Right atrium auricular region (tissue), 2 donors: ENCODE measurements around the gene KRTAP10-2. TPM values are rescaled to one million over a fixed set of nuclear protein-coding genes. Genes with fewer than 3 reads are reported as not detected.
"Not testable (repeated sequence)": the region's sequence is repeated elsewhere in the genome, so short reads cannot be mapped to it uniquely, and the experiment has no call there.

Source experiments
- DNase-seq: peaks from one replicate; pipeline ENCODE4 v3.0.0-alpha.2; 2019; ENCODE audit warnings: low spot score
- H3K27ac ChIP-seq, 2 donors: fragments of 200-600 bp; sonication (generic); 1 replicate in 1 of 2; 2 replicates in 1 of 2; pipeline ENCODE4 v1.5.1; 2016 to 2019
- H3K27me3 ChIP-seq, 2 donors: fragments of 200-600 bp; sonication (generic); one replicate each; pipeline versions ENCODE4 v1.5.1 to v1.6.0; 2017 to 2019
- H3K36me3 ChIP-seq: fragments of 200-600 bp; sonication (generic); one replicate; pipeline ENCODE4 v1.5.1; 2016
- H3K4me1 ChIP-seq, 2 donors: fragments of 200-600 bp; sonication (generic); one replicate each; pipeline versions ENCODE4 v1.5.1 to v1.6.0; 2017 to 2019
- H3K4me3 ChIP-seq, 2 donors: fragments of 200-600 bp; sonication (generic); 1 replicate in 1 of 2; 2 replicates in 1 of 2; pipeline ENCODE4 v1.5.1; 2017 to 2019; ENCODE audit warnings: mild to moderate bottlenecking in 1 of 2, moderate library complexity in 1 of 2
- H3K9me3 ChIP-seq, 2 donors: fragments of 200-600 bp; sonication (generic); one replicate each; pipeline ENCODE4 v1.5.1; 2019
- total RNA-seq, 2 donors: library from RNA; depleted of rRNA; stranded (reverse); fragments of >200 nt; gene quantifications; one replicate each; pipeline ENCODE4 v1.1.0, GENCODE V29; 2016
- TF ChIP-seq, protein P1 (sequence below), 2 donors: fragments of 200-600 bp; sonication (generic); IDR thresholded peaks; one replicate each; pipeline ENCODE4 v1.5.1; 2019; ENCODE audit warnings: antibody characterized with exemption in 2 of 2

KRTAP10-2 gene
- total RNA-seq, 2 donors from 2014 or later, result not detected

- Histone ChIP-seq H3K4me3 (no peak overlapping the region), H3K36me3 (no peaks in the 10 kb centered on the region), H3K9me3 (peaks cover 0 to 4% of the 10 kb centered on the region in 2 donors), H3K27me3 (no peaks in the 10 kb centered on the region), H3K4me1 (no peaks in the 10 kb centered on the region), H3K27ac (no peak overlapping the region)
- DNase-seq, result no peak
- TF ChIP-seq, protein P1, sequence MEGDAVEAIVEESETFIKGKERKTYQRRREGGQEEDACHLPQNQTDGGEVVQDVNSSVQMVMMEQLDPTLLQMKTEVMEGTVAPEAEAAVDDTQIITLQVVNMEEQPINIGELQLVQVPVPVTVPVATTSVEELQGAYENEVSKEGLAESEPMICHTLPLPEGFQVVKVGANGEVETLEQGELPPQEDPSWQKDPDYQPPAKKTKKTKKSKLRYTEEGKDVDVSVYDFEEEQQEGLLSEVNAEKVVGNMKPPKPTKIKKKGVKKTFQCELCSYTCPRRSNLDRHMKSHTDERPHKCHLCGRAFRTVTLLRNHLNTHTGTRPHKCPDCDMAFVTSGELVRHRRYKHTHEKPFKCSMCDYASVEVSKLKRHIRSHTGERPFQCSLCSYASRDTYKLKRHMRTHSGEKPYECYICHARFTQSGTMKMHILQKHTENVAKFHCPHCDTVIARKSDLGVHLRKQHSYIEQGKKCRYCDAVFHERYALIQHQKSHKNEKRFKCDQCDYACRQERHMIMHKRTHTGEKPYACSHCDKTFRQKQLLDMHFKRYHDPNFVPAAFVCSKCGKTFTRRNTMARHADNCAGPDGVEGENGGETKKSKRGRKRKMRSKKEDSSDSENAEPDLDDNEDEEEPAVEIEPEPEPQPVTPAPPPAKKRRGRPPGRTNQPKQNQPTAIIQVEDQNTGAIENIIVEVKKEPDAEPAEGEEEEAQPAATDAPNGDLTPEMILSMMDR (IDR thresholded peaks at IDR 0.05), result no peak
Measured at GRCh38 chr21:44595524-44595923, 44.2 kb upstream of the KRTAP10-2 start.

DNA sequence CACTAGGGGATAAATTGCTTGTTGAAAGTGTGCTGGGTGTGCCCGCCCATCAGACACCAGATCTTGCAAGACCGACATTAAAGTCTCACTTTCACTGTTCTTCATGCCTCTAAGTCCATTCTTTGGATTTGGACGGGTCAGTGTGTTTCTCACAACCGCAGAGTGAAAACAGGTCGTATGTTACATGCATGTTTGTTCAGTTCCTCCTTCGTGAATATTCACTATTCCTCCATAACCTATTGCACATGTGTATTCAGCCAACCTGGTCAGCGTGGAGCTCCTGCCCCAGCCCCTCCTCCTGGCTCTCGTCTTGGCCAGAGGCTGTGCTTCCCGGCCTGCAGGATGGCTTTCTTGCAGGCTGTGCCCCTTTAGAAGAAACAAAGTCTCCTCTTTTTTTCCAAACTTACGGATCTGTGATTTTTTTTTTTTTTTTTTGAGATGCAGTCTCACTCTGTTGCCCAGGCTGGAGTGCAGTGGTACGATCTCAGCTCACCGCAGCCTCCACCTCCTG is 43.2 kb upstream of the KRTAP10-2 start:
- H3K4me1 ChIP-seq, result no peaks in the 10 kb centered on the region
- no peak overlapping the region for H3K27ac ChIP-seq
- no peaks in the 10 kb centered on the region for H3K36me3 ChIP-seq
- no peak overlapping the region for H3K4me3 ChIP-seq
- DNase-seq, result peak; percentile 30
- peaks cover 0 to 4% of the 10 kb centered on the region in 2 donors for H3K9me3 ChIP-seq
- TF ChIP-seq, protein P1 (IDR thresholded peaks at IDR 0.05), result no peak
- no peaks in the 10 kb centered on the region for H3K27me3 ChIP-seq

DNA sequence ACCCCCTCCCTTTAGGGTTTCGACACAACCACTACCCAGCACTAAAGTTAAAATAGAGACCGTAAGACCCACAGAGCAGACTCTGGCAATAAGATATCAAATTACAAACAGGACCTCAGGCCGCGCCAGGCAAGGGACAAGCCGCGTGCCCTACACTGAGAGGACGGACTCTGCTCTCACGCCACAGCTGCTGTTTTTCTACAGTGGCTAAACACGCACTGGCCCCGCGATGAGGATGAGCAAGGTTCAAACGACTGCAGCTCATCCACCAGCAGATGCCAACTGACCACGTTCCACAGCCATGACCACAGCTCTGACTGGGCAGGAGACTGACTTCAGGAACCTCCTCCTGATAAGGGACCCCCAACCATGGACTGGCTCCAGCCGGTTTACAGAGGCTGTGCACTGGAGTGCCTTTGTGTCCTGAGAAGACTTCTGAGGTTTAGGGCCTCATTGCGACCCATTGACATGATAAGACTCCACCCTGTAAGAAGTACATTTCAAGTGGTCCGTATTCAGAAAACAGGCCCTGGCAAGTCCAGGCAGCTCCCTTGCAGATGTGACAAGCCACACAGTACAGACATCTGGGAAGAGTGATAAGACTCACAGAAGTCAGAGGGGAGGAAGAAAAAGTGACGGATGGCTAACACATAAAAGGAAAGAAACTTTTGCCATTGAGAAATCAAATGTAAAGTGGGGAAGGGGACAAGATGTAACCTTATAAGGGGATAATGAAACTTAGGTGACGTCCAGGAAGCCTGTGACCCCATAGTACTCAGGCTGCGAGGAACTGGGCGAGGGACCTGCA is 42.5 kb upstream of the KRTAP10-2 start:
- Histone ChIP-seq H3K4me3 (no peak overlapping the region), H3K27ac (no peak overlapping the region), H3K36me3 (no peaks in the 10 kb centered on the region), H3K27me3 (no peaks in the 10 kb centered on the region), H3K9me3 (peaks cover 0 to 2% of the 10 kb centered on the region in 2 donors), H3K4me1 (no peaks in the 10 kb centered on the region)
- TF ChIP-seq, protein P1 (IDR thresholded peaks at IDR 0.05), result no peak
- DNase-seq, result peak; percentile 48

- Histone ChIP-seq H3K36me3 (no peaks in the 10 kb centered on the region), H3K9me3 (no peaks in the 10 kb centered on the region), H3K4me1 (no peaks in the 10 kb centered on the region), H3K27ac (no peak within 1 kb of the TSS), H3K4me3 (no peak within 1 kb of the TSS), H3K27me3 (no peaks in the 10 kb centered on the region)
- peak; percentile 50 for DNase-seq
- TF ChIP-seq, protein P1 (IDR thresholded peaks at IDR 0.05), result no peak
Measured at GRCh38 chr21:44592446-44593311, 41.4 kb upstream of the KRTAP10-2 start, which contains the start of gene KRTAP10-6. Gene KRTAP10-6 (minus strand): TSS chr21:44592505. CDS start chr21:44592484, 21 bp downstream.

DNA sequence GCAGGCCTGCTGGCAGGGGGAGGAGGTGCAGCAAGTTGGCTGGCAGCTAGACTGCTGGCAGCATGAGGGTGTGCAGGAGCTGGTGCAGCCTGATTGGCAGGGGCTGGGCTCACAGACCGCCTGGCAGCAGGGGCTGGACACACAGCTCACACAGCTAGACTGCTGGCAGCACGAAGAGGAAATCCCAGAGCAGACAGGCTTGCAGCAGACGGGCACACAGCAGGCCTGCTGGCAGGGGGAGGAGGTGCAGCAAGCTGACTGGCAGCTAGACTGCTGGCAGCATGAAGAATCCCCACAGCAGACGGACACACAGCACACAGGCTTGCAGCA is 40.5 kb upstream of the KRTAP10-2 start:
- not testable (repeated sequence) for H3K4me3 ChIP-seq, H3K27ac ChIP-seq, DNase-seq, H3K27me3 ChIP-seq, H3K36me3 ChIP-seq, H3K9me3 ChIP-seq, H3K4me1 ChIP-seq

DNA sequence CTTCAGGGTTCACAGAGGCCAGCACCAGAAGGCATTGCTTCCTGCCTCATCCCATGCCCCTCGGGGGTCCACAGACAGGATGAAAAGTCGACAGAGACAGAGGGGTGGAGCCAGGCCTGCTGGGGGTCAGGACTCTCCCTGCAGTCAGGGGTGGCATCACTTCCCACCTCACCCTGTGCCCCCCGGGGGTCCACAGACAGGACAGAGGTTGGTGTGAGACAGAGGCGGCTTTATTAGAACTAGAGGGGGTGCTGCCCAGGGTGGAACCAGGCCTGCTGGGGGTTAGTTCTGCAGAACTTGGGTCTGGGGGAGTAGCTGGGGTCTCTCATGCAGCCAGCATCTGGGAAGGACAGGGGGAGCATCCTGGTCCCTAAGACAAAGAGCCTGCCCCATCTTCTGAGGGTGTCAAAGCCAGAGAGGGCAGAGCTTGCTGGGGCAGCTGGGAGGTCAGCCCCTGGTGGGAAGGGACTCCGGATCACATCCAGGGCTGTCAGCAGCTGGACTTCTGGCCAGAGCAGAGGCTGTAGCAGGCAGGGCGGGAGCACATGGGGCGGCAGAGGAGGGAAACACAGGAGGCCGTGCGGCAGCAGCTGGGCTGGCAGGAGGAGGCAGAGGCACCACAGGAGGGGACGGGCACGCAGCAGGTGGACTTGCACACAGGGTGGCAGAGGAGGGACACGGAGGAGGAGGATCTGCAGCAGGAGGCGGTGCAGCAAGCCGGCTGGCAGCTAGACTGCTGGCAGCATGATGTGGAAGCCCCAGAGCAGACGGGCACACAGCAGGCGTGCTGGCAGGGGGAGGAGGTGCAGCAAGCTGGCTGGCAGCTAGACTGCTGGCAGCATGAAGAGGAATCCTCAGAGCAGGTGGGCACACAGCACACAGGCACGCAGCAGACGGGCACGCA is 39.8 kb upstream of the KRTAP10-2 start:
- not testable (repeated sequence) for H3K27me3 ChIP-seq, DNase-seq

More for the DNA sequence above, 39.8 kb upstream of the KRTAP10-2 start:
- H3K27ac ChIP-seq, H3K4me3 ChIP-seq, H3K9me3 ChIP-seq, H3K4me1 ChIP-seq, H3K36me3 ChIP-seq: not testable (repeated sequence)
